Measurements from ENCODE around the gene MBD5. TPM values are rescaled to one million over a fixed set of nuclear protein-coding genes. Genes with fewer than 3 reads are reported as not detected.

The MBD5 gene
- total and polyA plus RNA-seq, 2 of the 4 experiments (the other 2 are of a cell fraction) = 9.8 to 14.2 TPM

GRCh38 chr2:148557844-148558436 lies 537.0 kb downstream of the MBD5 start:
- Histone ChIP-seq H2AFZ (replicated peaks; ENCODE audit: low read length, poor library complexity) (no peak overlapping the region), H4K91ac (ENCODE audit: insufficient read depth, low read depth, low read length) (no peak overlapping the region), H3K9ac (ENCODE audit: low read depth, low read length) (no peak overlapping the region), H2BK15ac (ENCODE audit: low read depth, low read length) (no peak overlapping the region), H4K20me1 (ENCODE audit: insufficient read depth, low read length) (no peaks in the 10 kb centered on the region), H4K5ac (ENCODE audit: low read depth, low read length) (no peak overlapping the region), H2AK9ac (replicated peaks; ENCODE audit: low read depth, low read length, poor library complexity) (no peak overlapping the region), H3K4ac (ENCODE audit: low read depth, low read length) (no peak overlapping the region), H3K4me3 (ENCODE audit: insufficient read depth, low read depth, low read length) (no peak overlapping the region), H2BK120ac (ENCODE audit: low read depth, low read length) (no peak overlapping the region), H3K4me1 (ENCODE audit: control insufficient read depth, insufficient read depth, low read length) (no peaks in the 10 kb centered on the region; the same call in 1 of the 2 replicates), H3K27ac (ENCODE audit: insufficient read depth, low read length) (no peak overlapping the region), H3K4me2 (ENCODE audit: low read depth, low read length) (no peak overlapping the region), H3K14ac (replicated peaks; ENCODE audit: low read depth, low read length) (no peak overlapping the region), H3K27me3 (ENCODE audit: control insufficient read depth, insufficient read depth, low read length) (peaks cover 4% of the 10 kb centered on the region; the same call in 1 of the 2 replicates), H2BK20ac (ENCODE audit: low read depth, low read length) (no peak overlapping the region), H3K36me3 (ENCODE audit: control insufficient read depth, insufficient read depth, low read length) (no peaks in the 10 kb centered on the region), H3K79me1 (ENCODE audit: low read depth in 1 of 2, low read length in 2 of 2) (no peaks in the 10 kb centered on the region), H3K18ac (ENCODE audit: low read depth, low read length) (no peak overlapping the region), H4K8ac (ENCODE audit: low read depth in 2 of 2, low read length in 2 of 2) (no peak overlapping the region), H2BK5ac (ENCODE audit: low read depth, low read length, poor library complexity, severe bottlenecking) (no peak overlapping the region), H3K23ac (ENCODE audit: low read depth, low read length) (no peak overlapping the region), H3K9me3 (ENCODE audit: control insufficient read depth, insufficient read depth, low read length) (no peaks in the 10 kb centered on the region; the same call in 1 of the 2 replicates), H2AK5ac (ENCODE audit: low read depth, low read length) (no peak overlapping the region), H3K56ac (ENCODE audit: extremely low read depth, insufficient read depth, low read length) (no peak overlapping the region), H3K9me1 (ENCODE audit: insufficient read depth, low read length) (no peaks in the 10 kb centered on the region; the same call in 1 of the 2 replicates)
- POLR2A ChIA-PET (ENCODE audit: unreplicated experiment) = no interaction called here
- DNase-seq = no peak
- CTCF ChIA-PET = no interaction called here
- WGBS, 2 experiments (ENCODE audit: extremely low coverage in 2 of 2, insufficient read length in 1 of 2) = 67% methylated on average over 1 of the region's 5 CpGs; no CpG with 5 or more reads in 1 of the 2 experiments
- in situ Hi-C loops (cut with MboI; ENCODE audit: low sequenced_read_pairs) = no loop called here
- dilution Hi-C loops (cut with HindIII; ENCODE audit: low sequenced_read_pairs, unreplicated experiment) = no loop called here
- ATAC-seq (ENCODE audit: low read depth) = no peak
- TF ChIP-seq SMC3 (IDR thresholded peaks at IDR 0.05; ENCODE audit: low read depth, low read length) = no peak
- no peak for TF ChIP-seq RFX5 (IDR thresholded peaks at IDR 0.05; ENCODE audit: low read depth, low read length)
- TF ChIP-seq CTCF (conservative IDR thresholded peaks at IDR 0.05; ENCODE audit: low read depth, low read length) = no peak
- TF ChIP-seq CEBPB (IDR thresholded peaks at IDR 0.05; ENCODE audit: low read depth, low read length) = no peak
- TF ChIP-seq BHLHE40 (IDR thresholded peaks at IDR 0.05; ENCODE audit: low read depth, low read length) = no peak
- no peak for TF ChIP-seq NFE2L2 (IDR thresholded peaks at IDR 0.05; ENCODE audit: low read depth, low read length)
- no peak for TF ChIP-seq MAZ (IDR thresholded peaks at IDR 0.05; ENCODE audit: borderline replicate concordance, low read depth, low read length)
- no peak for TF ChIP-seq ELK1 (IDR thresholded peaks at IDR 0.05; ENCODE audit: borderline replicate concordance, low read depth, low read length)
- no peak for TF ChIP-seq RCOR1 (IDR thresholded peaks at IDR 0.05; ENCODE audit: insufficient replicate concordance, low read length)
- TF ChIP-seq CHD1 (IDR thresholded peaks at IDR 0.05; ENCODE audit: low read depth, low read length) = no peak
- TF ChIP-seq POLR2A (IDR thresholded peaks at IDR 0.05; ENCODE audit: low read depth, low read length) = no peak
- TF ChIP-seq MAFK (IDR thresholded peaks at IDR 0.05; ENCODE audit: low read depth, low read length) = no peak
- TF ChIP-seq MXI1 (IDR thresholded peaks at IDR 0.05; ENCODE audit: borderline replicate concordance, low read depth, low read length) = no peak
- TF ChIP-seq FOS (IDR thresholded peaks at IDR 0.05; ENCODE audit: low read depth, low read length) = no peak
- no peak for TF ChIP-seq USF2 (IDR thresholded peaks at IDR 0.05; ENCODE audit: low read depth, low read length)
- no peak for TF ChIP-seq RAD21 (IDR thresholded peaks at IDR 0.05; ENCODE audit: low read length)
- intact Hi-C loops (cut with micrococcal nuclease) = no loop called here
- BruUV-seq (replicated peaks) = no TSS peak

Data from IMR-90 (cell line).